GM21529 (cell line): ENCODE measurements around the gene ABLIM2.
A peak's percentile ranks its signal among the peaks of the same experiment; 100 is the strongest.

Experiments used
- ATAC-seq: cut with Tn5 transposase; IDR thresholded peaks from one replicate; pipeline ENCODE4 v1.9.1; 2021; ENCODE audit not compliant: unreplicated experiment

The ABLIM2 gene

GRCh38 chr4:7987148-7987989 lies 171.2 kb downstream of the ABLIM2 start:
- peak; percentile 74 for ATAC-seq

- ATAC-seq: no peak
Measured at GRCh38 chr4:7985891-7986441, 172.6 kb downstream of the ABLIM2 start.

GRCh38 chr4:7985072-7985471 lies 173.5 kb downstream of the ABLIM2 start:
- ATAC-seq: no peak

GRCh38 chr4:7984286-7984925 lies 174.2 kb downstream of the ABLIM2 start:
- no peak for ATAC-seq

GRCh38 chr4:7983296-7983695 lies 175.3 kb downstream of the ABLIM2 start:
- no peak for ATAC-seq

- no peak for ATAC-seq
Measured at GRCh38 chr4:7981738-7982394, 176.7 kb downstream of the ABLIM2 start.

- ATAC-seq: no peak
Measured at GRCh38 chr4:7980036-7980435, 178.6 kb downstream of the ABLIM2 start.

- ATAC-seq: no peak
Measured at GRCh38 chr4:7979652-7979968, 179.0 kb downstream of the ABLIM2 start.

GRCh38 chr4:7978907-7979651 lies 179.5 kb downstream of the ABLIM2 start:
- no peak for ATAC-seq

GRCh38 chr4:7978489-7978888 lies 180.1 kb downstream of the ABLIM2 start:
- ATAC-seq: no peak

GRCh38 chr4:7976634-7977033 lies 182.0 kb downstream of the ABLIM2 start:
- no peak for ATAC-seq

- ATAC-seq: no peak
Measured at GRCh38 chr4:7976025-7976424, 182.6 kb downstream of the ABLIM2 start.

GRCh38 chr4:7974425-7974824 lies 184.2 kb downstream of the ABLIM2 start:
- no peak for ATAC-seq

GRCh38 chr4:7973545-7973981 lies 185.1 kb downstream of the ABLIM2 start:
- ATAC-seq: no peak

GRCh38 chr4:7971881-7972500 lies 186.6 kb downstream of the ABLIM2 start:
- ATAC-seq: no peak

- no peak for ATAC-seq
Measured at GRCh38 chr4:7971159-7971631, 187.4 kb downstream of the ABLIM2 start.

GRCh38 chr4:7970361-7970946 lies 188.2 kb downstream of the ABLIM2 start:
- ATAC-seq: no peak

GRCh38 chr4:7968262-7968896 lies 190.2 kb downstream of the ABLIM2 start:
- no peak for ATAC-seq

- no peak for ATAC-seq
Measured at GRCh38 chr4:7967501-7968261, 190.9 kb downstream of the ABLIM2 start.
